GM21717 (cell line): Measurements from ENCODE around the gene CDCA4.

Experiments
- ATAC-seq: cut with Tn5 transposase; IDR thresholded peaks from one replicate; pipeline ENCODE4 v1.9.1; 2021; ENCODE audit warnings: mild to moderate bottlenecking, moderate library complexity; ENCODE audit not compliant: unreplicated experiment

Gene CDCA4

DNA sequence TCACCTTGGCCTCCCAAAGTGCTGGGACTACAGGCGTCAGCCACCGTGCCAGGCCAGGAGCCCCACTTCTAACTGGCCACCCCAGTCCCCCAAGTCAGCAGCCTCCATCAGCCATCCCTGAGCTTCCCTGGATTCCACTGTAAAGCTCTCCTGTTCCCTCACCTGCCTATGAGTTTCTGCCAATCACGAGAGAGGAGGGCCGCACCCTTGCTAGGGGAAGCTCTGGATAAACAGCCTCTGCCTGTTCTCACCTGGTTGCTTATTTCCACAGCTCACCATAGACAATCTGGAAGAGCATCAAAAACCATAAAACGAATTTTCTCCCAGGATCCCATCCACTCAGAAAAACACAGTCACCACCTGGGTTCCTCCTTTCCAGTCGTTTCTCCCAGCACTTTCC, 5.0 kb downstream of the CDCA4 start:
- ATAC-seq = no peak

DNA sequence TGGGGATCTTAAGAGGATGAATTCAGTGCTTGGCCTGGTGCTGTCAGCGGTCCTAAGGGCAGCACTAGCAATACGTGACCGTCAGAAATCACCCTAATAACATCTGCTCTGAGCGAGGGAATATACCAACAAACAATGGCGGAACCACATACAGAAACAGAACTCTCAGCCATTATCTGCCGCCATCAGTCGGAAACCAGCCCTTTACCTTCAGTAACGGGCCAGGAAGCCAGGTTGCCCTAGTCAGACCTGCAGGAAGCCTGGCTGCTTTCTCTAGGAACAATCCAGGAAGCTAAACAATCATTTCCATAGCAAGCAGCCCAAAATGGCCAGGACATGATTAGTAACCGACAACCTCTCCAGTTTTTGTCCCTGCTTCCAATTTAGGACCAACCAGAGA, 5.6 kb downstream of the CDCA4 start:
- no peak for ATAC-seq

DNA sequence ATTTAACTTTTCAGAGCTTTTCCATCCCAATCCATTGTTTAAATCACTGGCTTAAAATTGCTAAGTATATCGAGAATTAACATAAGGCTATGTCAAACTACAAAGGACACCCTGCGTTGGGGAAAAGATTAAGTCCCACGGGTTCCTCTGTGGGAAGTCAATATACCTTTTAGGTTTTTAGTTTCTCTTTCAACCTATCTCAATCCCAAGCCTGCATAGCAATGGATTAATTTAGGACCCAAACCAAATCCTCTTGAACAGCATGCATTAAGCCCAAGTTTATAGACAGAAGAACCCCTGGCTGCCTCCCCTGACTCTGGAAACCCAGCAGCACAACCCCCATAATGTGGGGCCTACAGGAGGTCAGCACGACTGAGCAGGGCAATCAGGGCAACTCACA, 6.3 kb downstream of the CDCA4 start:
- no peak for ATAC-seq

DNA sequence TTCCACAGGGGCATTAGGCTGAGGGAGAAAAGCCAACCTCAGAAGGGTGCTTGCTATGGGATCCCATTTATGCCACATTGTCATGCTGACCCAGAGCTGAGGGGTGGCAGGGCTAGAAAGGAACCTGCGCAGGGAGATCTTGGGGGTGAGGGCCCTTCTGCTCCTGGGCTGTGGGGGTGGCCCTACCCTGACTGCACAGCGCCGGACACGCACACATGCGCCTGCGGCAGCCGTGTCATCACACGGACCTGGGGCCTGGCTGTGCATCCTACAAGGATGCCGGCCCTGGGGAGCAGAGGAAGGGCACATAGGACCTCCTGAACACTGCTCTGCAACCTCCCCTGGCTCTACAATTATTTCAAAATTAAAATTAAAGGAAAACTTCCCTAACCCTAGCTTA, 6.9 kb downstream of the CDCA4 start:
- no peak for ATAC-seq

DNA sequence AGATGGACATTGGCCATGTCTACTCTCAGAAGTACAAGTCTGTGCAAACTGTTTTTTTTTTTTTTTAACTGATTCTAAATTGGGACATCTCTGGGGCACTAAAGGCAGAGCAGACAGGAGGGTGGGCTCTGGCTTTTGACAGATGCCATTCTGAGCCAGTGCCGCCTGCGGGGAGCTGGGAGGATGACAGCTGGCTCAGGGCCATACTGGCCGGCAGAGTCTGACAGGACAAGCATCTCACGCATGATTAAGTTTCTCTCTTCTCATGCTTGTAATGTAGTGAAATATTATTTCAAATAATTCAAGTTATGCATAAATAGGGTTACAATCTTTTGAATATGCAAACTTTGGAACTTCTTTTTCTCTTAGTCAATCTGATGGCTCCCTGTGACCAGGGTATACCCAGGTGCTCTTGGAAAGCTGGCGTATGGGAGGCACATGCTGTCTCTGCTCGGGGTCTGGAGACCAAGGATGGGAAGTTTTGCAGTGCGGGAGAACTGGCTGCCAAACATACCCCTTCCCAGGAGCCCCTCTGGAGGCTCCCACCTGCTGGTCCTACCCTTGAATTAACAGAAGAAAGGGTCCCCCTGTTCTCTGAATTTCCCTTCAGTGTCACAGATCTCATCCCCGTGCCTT, 7.6 kb downstream of the CDCA4 start:
- no peak for ATAC-seq

DNA sequence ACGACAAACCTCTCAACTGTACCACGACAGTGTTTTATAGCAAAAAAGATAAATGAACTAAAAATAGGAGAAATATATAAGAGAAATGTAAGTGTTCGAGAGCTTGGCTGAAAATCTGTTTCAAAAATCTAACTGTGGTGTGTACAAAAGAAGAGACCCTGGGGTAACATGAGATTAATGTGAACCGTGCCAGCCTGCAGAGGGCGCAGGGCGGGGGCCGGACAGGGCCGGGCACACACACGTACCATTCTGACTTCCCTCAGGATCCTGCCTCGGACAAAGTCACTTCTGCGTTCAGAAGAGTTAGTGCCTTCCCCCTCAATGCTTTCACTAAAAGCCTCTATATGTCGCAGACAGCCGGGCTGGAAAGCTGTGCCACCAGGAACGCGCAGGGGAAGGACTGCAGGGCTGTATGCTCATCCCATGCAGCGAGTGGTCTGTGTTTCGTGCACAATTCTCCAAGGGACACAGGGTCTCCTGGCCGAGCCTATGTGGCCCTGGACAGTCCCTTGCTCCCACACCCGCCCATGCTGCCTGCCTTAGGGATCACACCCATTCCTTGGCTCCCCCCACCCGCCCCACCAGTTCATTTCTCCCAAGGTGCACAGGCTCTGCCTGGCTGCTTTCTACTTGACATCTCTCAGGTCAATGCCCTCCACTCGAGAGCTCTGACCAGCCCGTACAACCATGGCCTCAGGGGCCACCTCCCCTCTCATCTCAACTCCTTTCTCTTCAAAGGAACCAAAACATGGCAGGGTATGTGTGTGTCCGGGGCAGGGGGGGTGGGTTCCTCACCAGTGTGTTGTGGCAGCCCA, 8.5 kb downstream of the CDCA4 start:
- no peak for ATAC-seq

DNA sequence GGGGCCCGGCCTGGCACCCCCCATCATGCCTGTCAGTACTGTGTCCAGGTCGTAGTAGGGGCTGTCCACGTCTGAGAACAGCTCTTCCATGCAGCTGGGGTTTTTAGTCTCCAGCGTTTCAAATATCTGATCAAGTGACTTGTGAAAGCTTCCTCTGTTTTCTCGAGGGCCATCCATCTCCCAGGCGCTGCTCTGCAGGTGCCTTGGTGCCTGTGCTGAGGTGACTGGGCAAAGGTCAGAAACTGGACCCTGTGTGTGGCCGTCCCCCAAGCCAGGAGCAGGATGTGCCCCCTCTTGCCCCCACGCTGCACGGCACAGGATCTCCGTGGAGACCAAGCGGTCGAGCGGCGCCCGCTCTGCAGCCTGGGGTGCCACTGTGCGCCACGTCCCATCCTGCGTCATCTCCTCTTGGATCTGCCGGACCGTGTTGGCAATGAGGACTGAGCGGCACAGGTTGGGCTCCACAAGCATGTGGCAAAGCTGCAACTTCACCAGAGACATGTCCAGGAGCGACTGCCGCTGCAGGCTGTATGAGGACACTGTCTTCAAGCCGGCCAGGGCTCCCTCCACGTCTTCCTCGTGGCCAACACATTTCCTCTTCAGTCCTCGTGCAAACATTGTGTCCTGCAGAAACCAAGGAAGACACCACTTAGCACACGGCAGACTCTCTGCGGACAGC, 9.4 kb downstream of the CDCA4 start:
- no peak for ATAC-seq

DNA sequence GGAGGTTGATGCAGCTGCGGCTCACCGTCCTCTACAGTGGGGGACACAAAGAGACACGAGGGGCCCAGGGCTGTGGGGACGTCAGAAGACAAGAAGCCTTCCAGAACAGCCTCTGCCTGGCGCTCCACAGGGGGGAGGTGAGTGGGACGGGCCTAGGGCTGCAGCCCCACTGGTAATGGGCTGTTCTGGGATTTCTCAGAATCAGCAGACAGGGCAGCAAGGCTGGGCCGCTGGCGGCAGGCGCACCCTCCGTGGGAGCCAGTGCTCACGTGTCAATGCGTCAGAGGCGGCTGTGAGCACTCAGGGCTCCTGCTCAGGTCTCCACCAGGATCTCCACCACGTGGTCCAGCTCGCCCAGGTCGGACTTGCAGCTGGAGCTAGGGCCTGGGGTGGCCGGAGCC, 10.0 kb downstream of the CDCA4 start:
- ATAC-seq = no peak

DNA sequence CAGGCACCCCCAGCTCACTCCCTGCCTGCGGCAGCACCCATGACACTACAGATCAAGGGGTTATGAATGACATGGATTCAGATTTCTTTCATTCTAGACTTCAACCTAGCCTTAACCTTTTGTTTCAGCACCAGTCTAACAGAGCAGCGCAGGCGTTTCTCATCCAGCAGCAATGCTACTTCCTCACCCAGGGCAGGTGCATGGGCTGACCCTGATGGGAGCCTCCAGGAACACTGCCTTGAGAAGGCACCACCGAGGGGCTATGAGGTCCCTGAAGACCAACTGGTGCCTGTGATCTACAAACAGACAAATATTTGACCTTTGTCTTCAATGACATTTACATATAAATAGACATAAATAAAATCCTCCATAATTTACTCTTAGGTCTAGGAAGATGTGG, 10.8 kb downstream of the CDCA4 start:
- no peak for ATAC-seq

DNA sequence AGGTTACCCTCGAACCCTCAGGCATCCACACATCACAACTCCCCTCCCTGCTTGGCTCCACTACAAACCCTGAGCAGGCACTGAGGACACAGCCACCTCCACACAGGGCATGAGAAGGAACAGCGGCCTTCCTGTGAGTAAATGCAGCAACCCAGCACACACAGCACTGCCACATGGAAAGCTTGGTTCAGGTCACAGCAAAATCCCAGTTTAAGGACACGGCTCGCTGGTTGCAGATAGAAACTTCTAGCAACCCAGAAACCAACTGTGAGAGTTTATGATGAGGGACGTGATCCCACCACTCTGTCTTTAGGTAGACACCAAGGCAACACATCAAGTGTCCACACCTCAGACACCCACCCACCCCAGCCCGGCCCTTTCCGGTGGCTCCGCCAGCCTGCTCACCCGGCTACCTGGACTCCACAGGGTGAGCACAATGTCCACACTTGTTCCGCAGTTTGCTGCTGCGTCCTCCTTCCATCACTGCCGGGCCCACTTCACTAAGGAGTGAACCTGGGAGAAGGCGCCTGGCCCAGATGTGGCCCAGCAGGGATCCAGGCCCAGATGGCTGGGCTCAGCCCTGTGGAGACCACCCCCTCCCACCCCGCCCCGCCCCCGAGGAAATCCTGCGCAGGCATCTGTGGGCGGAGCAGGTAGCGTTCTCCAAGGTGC, 13.2 kb downstream of the CDCA4 start:
- no peak for ATAC-seq

DNA sequence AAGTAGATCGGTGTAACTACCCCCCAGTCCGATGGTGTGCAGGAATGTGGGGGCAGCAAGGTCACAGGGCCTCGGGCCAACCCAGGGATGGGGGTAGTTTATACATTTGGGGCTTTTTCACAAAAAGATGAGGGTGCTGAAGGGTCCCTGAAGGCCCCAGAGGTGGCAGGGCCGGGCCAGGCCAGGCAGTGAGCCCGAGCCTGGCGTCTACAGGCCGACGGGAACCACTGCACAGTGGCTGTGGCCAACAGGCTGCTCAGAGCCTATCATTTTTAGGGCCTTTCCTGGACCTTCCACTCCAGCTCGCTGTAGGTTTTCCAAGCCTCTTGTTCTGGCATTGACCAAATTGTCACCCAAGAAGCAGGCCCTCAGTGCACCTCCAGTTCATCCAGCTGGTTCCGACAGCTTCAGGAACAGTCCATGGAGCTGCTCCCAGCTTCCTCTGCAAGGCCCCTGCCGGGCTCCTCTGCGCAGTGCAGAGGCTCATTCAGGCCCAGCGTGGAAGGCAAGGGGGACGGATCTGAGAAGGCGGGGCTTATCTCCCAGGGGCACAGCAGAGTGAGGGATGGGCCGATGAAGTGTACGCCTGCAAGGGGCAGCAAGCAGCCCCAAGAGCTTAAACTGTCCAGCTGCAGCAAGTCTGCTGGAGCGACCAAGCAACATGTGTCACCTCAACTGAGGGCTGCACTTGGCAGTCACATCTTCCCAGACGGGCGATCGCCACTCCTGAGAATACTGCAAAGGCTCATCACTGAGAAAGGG, 13.9 kb downstream of the CDCA4 start:
- ATAC-seq = no peak

DNA sequence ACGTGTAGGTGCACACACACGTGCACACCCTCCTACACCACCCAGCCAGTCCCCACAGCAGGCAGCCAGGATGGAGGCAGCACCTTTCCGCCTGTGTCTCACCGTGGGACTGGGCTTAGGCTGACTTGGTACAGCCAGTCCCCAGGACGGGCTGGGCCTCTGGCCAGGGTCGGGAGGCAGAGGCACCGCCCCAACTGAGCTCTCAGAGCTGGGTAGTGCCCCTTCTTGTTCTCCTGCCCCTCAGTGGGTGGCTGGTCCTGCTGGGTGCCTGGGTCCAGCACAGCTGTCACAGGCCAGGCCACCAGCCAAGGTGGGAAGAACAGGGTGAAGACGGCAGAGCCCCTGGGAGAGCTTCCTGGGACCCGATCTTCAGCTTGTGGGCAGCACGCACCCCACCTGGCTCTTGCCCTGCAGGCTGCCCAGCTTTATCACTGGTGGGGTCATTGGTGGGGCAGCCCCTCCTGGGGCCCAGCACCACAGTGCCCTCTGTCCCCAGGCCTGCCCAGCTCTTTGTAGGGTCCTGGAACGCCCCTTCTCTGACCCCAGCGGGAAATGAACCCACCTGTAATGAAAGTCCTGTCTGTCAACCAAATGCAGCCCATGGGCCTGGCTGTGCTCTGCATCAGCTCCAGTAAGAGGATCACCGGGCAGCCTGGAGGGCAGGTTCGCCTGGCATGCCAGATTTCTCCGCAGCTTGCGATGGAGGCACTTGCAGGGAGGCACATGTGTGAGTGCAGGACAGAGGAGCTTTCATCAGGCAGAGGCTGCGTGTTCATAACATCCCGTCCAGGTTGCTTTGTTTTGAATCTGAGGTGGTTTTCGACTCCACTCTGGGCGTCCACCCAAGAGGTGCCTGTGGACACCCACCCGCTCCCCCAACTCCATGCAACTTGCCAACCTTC, 14.7 kb downstream of the CDCA4 start:
- ATAC-seq = no peak

DNA sequence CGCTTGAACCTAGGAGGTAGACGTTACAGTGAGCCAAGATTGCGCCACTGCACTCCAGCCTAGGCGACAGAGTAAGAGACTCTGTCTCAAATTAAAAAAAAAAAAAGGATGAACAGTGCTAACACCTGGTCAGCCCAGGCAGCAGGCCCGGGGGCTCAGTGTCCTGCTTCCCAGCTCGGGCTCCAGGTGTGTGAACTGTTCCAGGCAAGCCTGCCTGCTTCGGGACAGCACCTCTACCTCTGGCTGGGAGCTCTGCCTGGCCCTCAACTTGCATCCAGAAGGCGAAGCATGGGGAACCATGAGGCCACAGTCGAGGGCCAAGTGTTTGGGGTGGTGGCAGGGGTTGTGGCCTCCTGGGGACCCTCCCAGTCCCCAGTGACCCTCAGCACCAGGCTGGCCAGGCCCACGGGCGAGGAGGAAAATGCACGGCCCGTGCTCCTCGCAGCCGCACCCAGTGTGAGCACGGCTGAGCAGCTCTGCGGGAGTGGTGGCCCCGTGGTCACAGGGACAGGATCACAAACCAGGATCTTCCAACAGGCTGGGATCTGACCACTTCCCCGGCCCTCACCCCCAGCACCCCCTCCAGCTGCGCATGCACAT, 15.5 kb downstream of the CDCA4 start:
- ATAC-seq = no peak

DNA sequence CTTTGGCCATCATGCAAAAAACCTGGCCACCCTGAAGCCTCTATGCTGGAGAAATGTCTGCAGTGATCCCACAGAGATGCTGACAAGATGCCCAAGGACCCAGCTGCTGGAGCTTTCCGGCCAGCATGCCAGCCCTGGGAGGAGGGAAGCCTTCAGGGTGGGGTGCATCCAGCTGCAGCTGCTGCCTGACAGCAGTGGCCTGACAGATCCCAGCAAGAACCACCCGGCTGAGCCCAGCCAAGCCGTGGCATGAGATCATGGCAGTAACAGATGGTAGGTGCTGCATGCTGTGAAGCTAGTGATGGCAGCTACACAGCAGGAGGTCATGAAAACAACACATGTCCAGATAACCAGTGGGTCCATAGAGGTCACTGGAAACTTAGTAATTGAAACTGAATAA, 21.5 kb downstream of the CDCA4 start:
- ATAC-seq = no peak

DNA sequence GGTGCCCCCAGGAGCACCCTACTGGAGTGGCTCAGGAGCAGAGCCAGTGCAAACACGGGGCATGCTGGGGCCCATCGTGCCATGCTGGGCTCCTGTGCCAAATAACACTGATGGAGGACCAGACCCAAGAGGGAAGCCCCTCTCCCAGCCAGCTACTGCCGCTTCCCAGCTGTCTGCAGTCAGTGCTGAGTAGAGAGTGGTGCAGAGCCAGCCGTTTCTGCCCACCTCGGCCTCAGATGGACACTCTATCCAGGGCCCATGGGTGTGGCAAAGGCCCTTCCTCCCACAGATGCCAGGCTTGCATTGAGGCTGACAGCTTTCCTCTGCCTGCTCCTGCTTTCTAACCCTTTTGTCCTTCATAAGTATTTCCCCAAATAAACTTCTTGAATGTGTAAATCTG, 22.1 kb downstream of the CDCA4 start:
- no peak for ATAC-seq

DNA sequence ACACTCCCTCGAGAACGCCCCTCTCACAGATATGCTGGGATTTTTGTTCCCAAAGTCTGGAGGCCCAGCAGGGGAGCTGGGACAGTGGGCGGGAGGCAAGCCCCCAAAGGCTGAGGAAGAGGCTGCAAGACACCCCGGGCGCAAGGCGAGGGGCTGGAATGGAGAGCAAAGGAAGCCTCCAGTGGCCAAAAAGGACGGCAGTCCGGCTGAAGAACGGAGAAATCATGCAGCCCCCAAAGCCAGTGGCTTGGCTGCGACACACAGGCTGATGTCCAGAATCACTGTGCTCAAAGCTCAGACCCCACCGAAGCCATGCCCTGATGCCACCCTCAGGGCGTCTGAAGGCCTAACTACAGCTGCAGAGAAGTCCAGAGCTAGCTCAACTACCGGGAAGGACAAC, 24.4 kb downstream of the CDCA4 start:
- no peak for ATAC-seq

DNA sequence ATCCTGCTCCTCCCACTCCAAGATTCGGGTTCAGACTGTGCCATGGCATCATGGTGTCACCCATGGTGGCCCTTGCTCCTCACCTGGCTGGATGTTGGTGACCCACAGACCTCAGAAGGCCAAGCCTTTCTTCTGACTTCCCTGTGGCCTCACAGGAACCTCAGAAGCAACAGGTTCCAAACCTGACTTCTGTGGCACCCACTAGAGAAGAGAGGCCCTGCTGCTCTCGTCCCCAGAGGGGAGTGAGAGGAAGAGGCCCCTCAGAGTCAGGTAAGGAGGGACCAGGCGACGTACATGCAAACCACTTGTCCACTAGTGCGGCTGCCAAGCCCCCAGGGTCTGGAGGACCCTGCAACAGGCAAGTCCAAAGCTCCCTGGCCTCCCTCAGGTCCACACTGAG, 24.9 kb downstream of the CDCA4 start:
- no peak for ATAC-seq

DNA sequence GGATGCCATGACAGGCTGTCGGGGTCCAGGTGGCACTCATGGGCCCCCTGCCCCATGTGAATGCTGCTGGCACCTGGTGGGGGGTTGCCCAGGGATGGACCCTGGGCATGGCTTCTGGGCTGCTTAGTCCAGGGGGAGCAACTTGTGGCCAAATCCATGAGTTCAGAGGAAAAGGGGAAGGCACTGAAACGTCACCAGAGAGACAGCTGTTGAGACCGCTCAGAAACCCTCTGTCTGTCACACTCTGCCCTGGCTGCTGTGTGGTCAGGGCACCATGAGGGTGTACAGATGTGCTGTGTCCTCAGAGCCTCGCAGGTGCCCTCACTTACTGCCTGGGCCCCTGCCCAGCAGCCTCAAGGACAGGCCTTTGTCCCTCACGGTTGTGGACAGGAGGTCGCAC, 25.9 kb downstream of the CDCA4 start:
- no peak for ATAC-seq

DNA sequence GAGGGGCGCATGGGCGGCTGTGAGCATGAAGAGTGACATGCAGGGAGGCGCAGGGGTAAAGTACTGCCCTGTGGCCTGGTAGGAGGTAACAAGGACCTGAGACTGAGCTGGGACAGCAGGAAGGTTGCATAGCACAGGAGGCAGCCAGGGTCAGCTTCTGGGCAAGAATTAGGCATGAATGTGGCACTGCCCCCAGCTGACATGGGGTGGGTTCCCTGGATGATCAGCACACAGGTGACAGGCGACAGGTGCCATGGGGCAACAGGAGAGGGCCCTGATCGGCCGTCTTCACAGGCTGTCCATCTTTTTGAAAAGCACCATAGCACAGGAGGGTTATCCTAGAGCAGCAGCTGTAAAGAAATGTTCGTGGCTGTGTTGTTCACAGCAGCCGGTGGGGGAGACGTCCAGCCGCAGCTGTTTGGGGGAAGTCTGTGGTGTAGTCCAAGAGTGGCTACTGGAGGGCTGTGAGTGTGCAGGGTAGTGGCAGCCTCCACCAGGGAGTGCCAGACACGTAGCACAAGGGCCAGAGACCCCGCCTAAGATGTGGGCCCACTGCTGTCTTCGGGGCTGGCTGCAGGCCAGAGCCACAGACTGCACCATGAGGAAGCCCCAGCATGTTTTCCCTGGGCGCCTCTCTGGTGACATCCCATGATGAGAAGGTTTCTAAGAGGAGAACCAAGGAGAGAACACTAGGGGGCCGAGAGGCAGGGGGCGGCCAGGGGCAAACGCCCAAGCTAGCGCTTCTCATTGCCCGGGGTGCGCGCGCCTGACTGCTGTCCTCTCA, 26.9 kb downstream of the CDCA4 start:
- no peak for ATAC-seq
